ENCODE data around the gene IGF2R. TPM values are rescaled to one million over a fixed set of nuclear protein-coding genes. Genes with fewer than 3 reads are reported as not detected.

The IGF2R gene
- total and polyA plus RNA-seq, 2 of the 13 experiments (the other 11 are each of a cell fraction or from before 2014, with no cell fraction given), result 38.3 to 70.0 TPM

- TF ChIP-seq POLR2AphosphoS2 (IDR thresholded peaks at IDR 0.05; ENCODE audit: low read depth, low read length), result peak; percentile 75; the same call in 1 of the 2 replicates
- TF ChIP-seq HINFP (CRISPR knock-in tag; IDR thresholded peaks at IDR 0.05; ENCODE audit: low read depth), result 0 out of 2 replicates have a peak, but pooled peaks have one; percentile 5
- peak; percentile 9; the same call in 1 of the 3 replicates for TF ChIP-seq MXI1 (IDR thresholded peaks at IDR 0.05; ENCODE audit: borderline replicate concordance, low read depth, low read length)
- peak; percentile 51; the same call in 1 of the 2 replicates for TF ChIP-seq ZMYM4 (CRISPR knock-in tag; IDR thresholded peaks at IDR 0.05)
- TF ChIP-seq ZNF547 (CRISPR knock-in tag; IDR thresholded peaks at IDR 0.05), result no peak
- TF ChIP-seq ZNF792 (CRISPR knock-in tag; IDR thresholded peaks at IDR 0.05), result peak; percentile 26; the same call in 1 of the 2 replicates
- no peak for TF ChIP-seq ZFP1 (CRISPR knock-in tag; IDR thresholded peaks at IDR 0.05)
- no peak for TF ChIP-seq MATR3 (CRISPR knock-in tag; IDR thresholded peaks at IDR 0.05)
- peak; percentile 52 for TF ChIP-seq TBL1XR1 (IDR thresholded peaks at IDR 0.05; ENCODE audit: borderline replicate concordance, low read length, partially characterized antibody)
- TF ChIP-seq HOXA3 (CRISPR knock-in tag; IDR thresholded peaks at IDR 0.05), result 0 out of 2 replicates have a peak, but pooled peaks have one; percentile 16
- TF ChIP-seq TBP (CRISPR knock-in tag; IDR thresholded peaks at IDR 0.05), result no peak
- TF ChIP-seq KAT8 (CRISPR knock-in tag; IDR thresholded peaks at IDR 0.05), result 0 out of 2 replicates have a peak, but pooled peaks have one; percentile 42
- no peak for TF ChIP-seq ZNF30 (CRISPR knock-in tag; IDR thresholded peaks at IDR 0.05)
- peak; percentile 46; the same call in 1 of the 2 replicates for TF ChIP-seq NR2F6 (IDR thresholded peaks at IDR 0.05)
- peak; percentile 51; the same call in 1 of the 2 replicates for TF ChIP-seq NR2F6 (CRISPR knock-in tag; IDR thresholded peaks at IDR 0.05)
- TF ChIP-seq TSC22D2 (CRISPR knock-in tag; IDR thresholded peaks at IDR 0.05; ENCODE audit: borderline replicate concordance), result no peak
- no peak for TF ChIP-seq ZNF775 (CRISPR knock-in tag; IDR thresholded peaks at IDR 0.05; ENCODE audit: borderline replicate concordance)
- no peak for TF ChIP-seq MIXL1 (CRISPR knock-in tag; IDR thresholded peaks at IDR 0.05)
- TF ChIP-seq CREB1 (IDR thresholded peaks at IDR 0.05), result peak; percentile 31; the same call in 1 of the 2 replicates
- TF ChIP-seq CREB1 (CRISPR knock-in tag; IDR thresholded peaks at IDR 0.05), result no peak
- no peak for TF ChIP-seq IRF1 (CRISPR knock-in tag; IDR thresholded peaks at IDR 0.05; ENCODE audit: low read depth)
- TF ChIP-seq HOXA5 (CRISPR knock-in tag; IDR thresholded peaks at IDR 0.05), result peak; percentile 81
- TF ChIP-seq HNRNPK (IDR thresholded peaks at IDR 0.05; ENCODE audit: low read depth, low read length, poor library complexity, severe bottlenecking), result no peak
- TF ChIP-seq NFATC3 (CRISPR knock-in tag; IDR thresholded peaks at IDR 0.05), result 0 out of 2 replicates have a peak, but pooled peaks have one; percentile 43
- no peak for TF ChIP-seq TRAFD1 (CRISPR knock-in tag; IDR thresholded peaks at IDR 0.05; ENCODE audit: borderline replicate concordance)
- TF ChIP-seq PATZ1 (CRISPR knock-in tag; IDR thresholded peaks at IDR 0.05), result peak; percentile 11; the same call in 1 of the 2 replicates
- TF ChIP-seq GATAD2A (CRISPR knock-in tag; IDR thresholded peaks at IDR 0.05), result 0 out of 2 replicates have a peak, but pooled peaks have one; percentile 22
- no peak for TF ChIP-seq CHCHD3 (CRISPR knock-in tag; IDR thresholded peaks at IDR 0.05)
- TF ChIP-seq ZNF430 (CRISPR knock-in tag; IDR thresholded peaks at IDR 0.05), result 0 out of 2 replicates have a peak, but pooled peaks have one; percentile 43
These were observed 1.0 kb downstream of the IGF2R start (continued) for GRCh38 chr6:159969921-159970320.

All from HepG2 (cell line).